ENCODE measurements around the gene EXOC6B. TPM values are rescaled to one million over a fixed set of nuclear protein-coding genes. Genes with fewer than 3 reads are reported as not detected.

EXOC6B gene
- total RNA-seq, 1 experiment from 2014 or later, result 40.1 TPM

DNA sequence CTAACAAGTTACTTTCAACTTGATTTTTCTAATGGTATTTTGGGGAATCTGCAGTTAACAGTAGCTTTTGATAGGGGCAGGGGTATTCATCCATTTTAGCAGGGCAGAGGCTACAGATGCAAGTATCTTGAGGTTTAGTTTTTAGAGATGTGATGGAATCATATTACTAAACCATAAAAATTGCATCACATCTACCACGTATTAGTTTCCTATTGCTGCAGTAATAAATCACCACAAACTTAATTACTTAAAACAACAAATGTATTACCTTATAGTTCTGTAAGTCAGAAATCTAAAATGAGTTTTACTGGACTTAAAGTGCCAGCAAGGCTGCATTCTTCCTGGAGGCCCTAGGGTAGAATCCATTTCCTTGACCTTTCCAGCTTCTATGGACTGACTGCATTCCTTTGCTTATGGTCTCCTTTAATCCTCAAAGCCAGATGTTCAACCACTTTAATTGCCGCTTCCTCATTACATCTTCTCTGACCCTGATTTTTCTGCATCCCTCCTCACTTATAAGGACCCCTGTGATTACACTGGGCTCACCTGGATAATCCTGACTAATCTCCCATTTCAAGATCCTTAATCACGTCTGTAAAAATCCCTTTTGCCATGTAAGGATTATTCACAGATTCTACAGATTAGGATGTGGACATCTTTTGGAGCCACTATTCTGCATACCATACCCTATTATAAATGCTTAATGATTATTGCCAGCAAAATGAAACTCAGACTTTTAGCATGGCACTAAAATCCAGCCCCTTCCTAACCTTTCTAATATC, 21.9 kb upstream of the EXOC6B start:
- Mint-ChIP-seq H3K27ac (no peak overlapping the region), H3K4me3 (no peak overlapping the region), H3K36me3 (ENCODE audit: insufficient read depth in 1 of 3, low read depth in 3 of 3) (no peaks in the 10 kb centered on the region), H3K27me3 (ENCODE audit: low read depth) (no peaks in the 10 kb centered on the region; the same call in none of the 2 replicates), H3K4me1 (peaks cover 7 to 8% of the 10 kb centered on the region in 2 experiments), H3K9me3 (no peaks in the 10 kb centered on the region)
- Histone ChIP-seq H3K79me1 (ENCODE audit: insufficient read depth, low read depth, low read length, poor library complexity, severe bottlenecking) (no peaks in the 10 kb centered on the region), H3T11ph (ENCODE audit: low read length) (no peak overlapping the region), H2AFZ (ENCODE audit: low read length) (no peak overlapping the region), H2BK5ac (ENCODE audit: insufficient read length, low read length) (no peak overlapping the region), H2BK20ac (ENCODE audit: low read depth, low read length, poor library complexity, severe bottlenecking) (no peak overlapping the region), H3K14ac (ENCODE audit: insufficient read depth, low read length) (no peak overlapping the region), H3K56ac (ENCODE audit: insufficient read length, low read depth, low read length) (no peak overlapping the region), H4K8ac (replicated peaks; ENCODE audit: insufficient read length, low read depth, low read length) (no peak overlapping the region), H2BK12ac (ENCODE audit: insufficient read length, low read depth, low read length) (no peak overlapping the region), H3K9ac (ENCODE audit: extremely low read depth, insufficient read length, low read length) (no peak overlapping the region), H4K20me1 (ENCODE audit: control insufficient read depth, insufficient read depth, insufficient read length) (no peaks in the 10 kb centered on the region), H3K79me2 (ENCODE audit: insufficient read depth, low read length) (no peaks in the 10 kb centered on the region), H2AK5ac (ENCODE audit: insufficient read length, low read length) (no peak overlapping the region), H3K27ac (ENCODE audit: insufficient read length, low read depth, low read length) (no peak overlapping the region), H2BK15ac (ENCODE audit: low read depth, low read length) (no peak overlapping the region), H2BK120ac (ENCODE audit: low read depth, low read length, poor library complexity, severe bottlenecking) (no peak overlapping the region), H3K4me1 (ENCODE audit: insufficient read depth, low read length) (no peaks in the 10 kb centered on the region; the same call in 1 of the 2 replicates), H4K91ac (ENCODE audit: insufficient read length, low read depth, low read length) (no peak overlapping the region), H4K5ac (ENCODE audit: insufficient read length, low read depth, low read length) (no peak overlapping the region), H3K18ac (ENCODE audit: insufficient read length, low read depth, low read length) (no peak overlapping the region), H3K27me3 (ENCODE audit: insufficient read depth, low read length) (no peaks in the 10 kb centered on the region), H3K23ac (ENCODE audit: insufficient read length, low read depth, low read length) (no peak overlapping the region), H3K4me2 (ENCODE audit: insufficient read depth, insufficient read length, low read length) (no peak overlapping the region), H3K4ac (ENCODE audit: low read depth, low read length) (no peak overlapping the region), H3K23me2 (ENCODE audit: insufficient read length, low read depth, low read length, poor library complexity, severe bottlenecking) (no peaks in the 10 kb centered on the region), H3K9me3 (ENCODE audit: control insufficient read depth, low read depth, low read length) (no peaks in the 10 kb centered on the region)
- WGBS (ENCODE audit: extremely low coverage, insufficient read length, low lambda C conversion rate), result no CpG with 5 or more reads among the region's 3 CpGs
- no peak for DNase-seq
- TF ChIP-seq CTCF (conservative IDR thresholded peaks at IDR 0.05), result no peak
